ENCODE results near the gene GPNMB. TPM values are rescaled to one million over a fixed set of nuclear protein-coding genes. Genes with fewer than 3 reads are reported as not detected.

GPNMB gene
- total RNA-seq, 1 experiment from 2014 or later: 1.2 TPM

Other genes starting within 250 kb of the GPNMB start
- gene HYCC1, start 232.6 kb upstream of the GPNMB start, total RNA-seq (2014; rRNA removed; shearing (Covaris generic)): 62.9 and 91.6 TPM in 2 replicates
- 88.1 and 90.6 TPM in 2 replicates for gene KLHL7, start 141.0 kb upstream of the GPNMB start, total RNA-seq (2014; rRNA removed; shearing (Covaris generic))
- 47.4 and 50.0 TPM in 2 replicates for gene NUP42, start 64.7 kb upstream of the GPNMB start, total RNA-seq (2014; rRNA removed; shearing (Covaris generic))
- gene MALSU1, start 52.6 kb downstream of the GPNMB start, total RNA-seq (2014; rRNA removed; shearing (Covaris generic)): 100 and 108 TPM in 2 replicates
- 75.6 and 108 TPM in 2 replicates for gene IGF2BP3, start 223.7 kb downstream of the GPNMB start, total RNA-seq (2014; rRNA removed; shearing (Covaris generic))